ENCODE measurements around the gene ELOVL3.
A peak's percentile ranks its signal among the peaks of the same experiment; 100 is the strongest.
"Not testable (repeated sequence)": the region's sequence is repeated elsewhere in the genome, so short reads cannot be mapped to it uniquely, and the experiment has no call there.

Gene ELOVL3

GRCh38 chr10:102208311-102209035 is 17.6 kb upstream of the ELOVL3 start:
- no peak for TF ChIP-seq GATA1 (IDR thresholded peaks at IDR 0.05; ENCODE audit: low read depth, low read length)
- no peak for TF ChIP-seq POLR2A (IDR thresholded peaks at IDR 0.05; ENCODE audit: low read length)

GRCh38 chr10:102211615-102212299 is 14.3 kb upstream of the ELOVL3 start:
- no peak for DNase-seq
- TF ChIP-seq POLR2A (IDR thresholded peaks at IDR 0.05; ENCODE audit: low read length) (no peak), GATA1 (IDR thresholded peaks at IDR 0.05; ENCODE audit: low read depth, low read length) (no peak)

More at GRCh38 chr10:102208311-102209035, 17.6 kb upstream of the ELOVL3 start:
- no peak for DNase-seq

GRCh38 chr10:102213599-102213998 is 12.5 kb upstream of the ELOVL3 start:
- not testable (repeated sequence) for DNase-seq

GRCh38 chr10:102219370-102219769 is 6.7 kb upstream of the ELOVL3 start:
- no peak for TF ChIP-seq POLR2A (IDR thresholded peaks at IDR 0.05; ENCODE audit: low read length)
- TF ChIP-seq GATA1 (IDR thresholded peaks at IDR 0.05; ENCODE audit: low read depth, low read length) = no peak
- no peak for DNase-seq

- TF ChIP-seq GATA1 (IDR thresholded peaks at IDR 0.05; ENCODE audit: low read depth, low read length) (no peak), POLR2A (IDR thresholded peaks at IDR 0.05; ENCODE audit: low read length) (no peak)
- peak in 1 of 2 experiments; percentile 25 for DNase-seq
Observed at GRCh38 chr10:102220612-102221011, 5.5 kb upstream of the ELOVL3 start.

GRCh38 chr10:102222797-102223196 is 3.3 kb upstream of the ELOVL3 start:
- TF ChIP-seq GATA1 (IDR thresholded peaks at IDR 0.05; ENCODE audit: low read depth, low read length) = no peak
- no peak for TF ChIP-seq POLR2A (IDR thresholded peaks at IDR 0.05; ENCODE audit: low read length)
- no peak for DNase-seq

- no peak for TF ChIP-seq GATA1 (IDR thresholded peaks at IDR 0.05; ENCODE audit: low read depth, low read length)
- no peak for TF ChIP-seq POLR2A (IDR thresholded peaks at IDR 0.05; ENCODE audit: low read length)
- DNase-seq = no peak
Observed at GRCh38 chr10:102226542-102226870, 407 bp downstream of the ELOVL3 start.

- TF ChIP-seq POLR2A (IDR thresholded peaks at IDR 0.05; ENCODE audit: low read length) (no peak), GATA1 (IDR thresholded peaks at IDR 0.05; ENCODE audit: low read depth, low read length) (no peak)
- no peak for DNase-seq
Observed at GRCh38 chr10:102227050-102227449, 951 bp downstream of the ELOVL3 start.

GRCh38 chr10:102229810-102230263 is 3.7 kb downstream of the ELOVL3 start:
- peak; percentile 77 to 90 for DNase-seq
- TF ChIP-seq GATA1 (IDR thresholded peaks at IDR 0.05; ENCODE audit: low read depth, low read length) (no peak), POLR2A (IDR thresholded peaks at IDR 0.05; ENCODE audit: low read length) (no peak)

- no peak for TF ChIP-seq POLR2A (IDR thresholded peaks at IDR 0.05; ENCODE audit: low read length)
- peak; percentile 59 to 67 for DNase-seq
Observed at GRCh38 chr10:102230264-102230860, 4.3 kb downstream of the ELOVL3 start.

GRCh38 chr10:102230861-102231356 is 4.8 kb downstream of the ELOVL3 start:
- peak; percentile 51 to 58 for DNase-seq
- TF ChIP-seq POLR2A (IDR thresholded peaks at IDR 0.05; ENCODE audit: low read length) = no peak
- TF ChIP-seq GATA1 (IDR thresholded peaks at IDR 0.05; ENCODE audit: low read depth, low read length) = no peak

- TF ChIP-seq POLR2A (IDR thresholded peaks at IDR 0.05; ENCODE audit: low read length) (no peak), GATA1 (IDR thresholded peaks at IDR 0.05; ENCODE audit: low read depth, low read length) (no peak)
- DNase-seq = peak; percentile 71 to 81
Observed at GRCh38 chr10:102231357-102232318, 5.5 kb downstream of the ELOVL3 start.

- TF ChIP-seq POLR2A (IDR thresholded peaks at IDR 0.05; ENCODE audit: low read length) (no peak), GATA1 (IDR thresholded peaks at IDR 0.05; ENCODE audit: low read depth, low read length) (no peak)
Observed at GRCh38 chr10:102233997-102234396, 7.9 kb downstream of the ELOVL3 start.

More at GRCh38 chr10:102233997-102234396, 7.9 kb downstream of the ELOVL3 start:
- no peak for DNase-seq

Data from erythroblast (primary cell).